UCSD-AML1 (cell line): ENCODE data around the gene TEDC1.
A peak's percentile ranks its signal among the peaks of the same experiment; 100 is the strongest.

ENCODE experiments used
- DNase-seq: peaks from one replicate; lab custom pipeline; 2025; ENCODE audit not compliant: unreplicated experiment; lab: John Stamatoyannopoulos, UW

Gene TEDC1

DNA sequence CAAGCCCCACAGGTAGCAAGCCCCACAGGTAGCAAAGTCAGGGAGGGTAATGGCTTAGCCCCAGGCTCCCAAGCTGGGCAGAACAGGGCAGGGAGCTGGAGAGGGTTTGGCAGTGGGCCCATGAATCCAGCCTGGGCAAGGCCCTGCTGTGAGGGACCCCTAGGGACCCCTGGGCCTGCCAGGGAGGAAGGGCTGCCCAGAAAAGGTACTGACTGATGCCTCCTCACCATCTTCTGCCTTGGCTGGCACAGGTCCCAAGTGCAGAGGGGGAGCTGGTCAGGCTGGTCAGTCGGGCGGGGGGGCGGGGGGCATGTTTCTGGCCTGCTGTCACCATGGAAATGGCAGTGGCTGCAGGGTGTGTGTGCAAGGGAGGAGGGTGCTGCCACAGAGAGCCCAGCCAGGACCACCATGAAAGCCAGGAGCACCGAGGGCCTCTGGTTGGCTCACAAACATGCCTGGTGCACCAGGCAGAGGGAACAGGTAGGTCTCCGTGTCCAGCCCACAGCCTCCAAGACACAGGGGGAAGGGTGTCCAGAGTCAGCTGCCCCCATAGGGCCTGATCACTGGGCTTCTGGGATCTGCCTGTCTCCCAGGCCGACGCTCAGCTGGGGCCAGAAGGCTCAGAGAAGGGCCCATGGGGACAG, 17.9 kb upstream of the TEDC1 start:
- no peak for DNase-seq

GRCh38 chr14:105473677-105474482, 17.2 kb upstream of the TEDC1 start:
- DNase-seq: peak; percentile 63

DNA sequence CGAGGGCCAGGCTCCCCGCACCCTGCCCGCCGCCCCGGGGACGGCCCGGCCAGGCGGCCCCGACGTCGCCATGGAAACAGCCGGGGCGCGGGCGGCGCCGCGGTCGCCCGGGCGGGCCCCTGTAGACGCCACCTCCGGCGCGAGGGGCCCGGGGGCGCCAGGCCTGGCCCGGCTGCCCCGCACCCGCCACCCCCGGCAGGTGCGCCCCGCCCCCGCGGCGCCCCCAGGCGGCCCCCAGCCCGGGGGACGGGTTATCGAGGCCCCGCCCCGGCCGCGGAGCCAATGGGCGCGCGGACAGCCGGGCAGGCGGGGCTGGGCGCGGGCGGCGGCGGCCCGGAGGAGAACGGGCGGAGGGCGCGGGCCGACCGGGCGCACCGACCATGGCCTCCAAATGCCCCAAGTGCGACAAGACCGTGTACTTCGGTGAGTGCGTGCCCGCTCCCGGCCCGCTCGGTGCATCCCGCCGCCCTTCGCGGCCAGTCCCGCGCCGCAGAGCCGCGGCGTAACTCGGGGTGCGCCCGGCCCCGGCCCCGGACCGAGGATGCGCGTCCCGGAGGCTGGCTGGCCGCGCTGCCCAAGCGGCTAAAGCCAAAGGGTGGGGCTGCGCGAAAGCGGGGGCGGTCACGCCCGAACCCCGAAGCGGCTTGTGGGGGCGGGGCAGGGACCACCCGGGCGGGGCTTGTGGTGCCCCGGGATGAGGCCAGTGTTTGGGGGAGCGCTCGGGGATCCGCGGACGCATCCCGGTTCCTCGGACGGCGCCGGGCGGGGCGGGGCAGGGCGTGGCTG, 16.4 kb upstream of the TEDC1 start, which contains the start of gene CRIP2:
TSS of gene CRIP2 (plus strand) at position 339 of the 786 bp plus-strand sequence. CDS start at position 381, 42 bp downstream.
- peak; percentile 23 for DNase-seq

GRCh38 chr14:105475269-105476096, 15.6 kb upstream of the TEDC1 start:
- no peak for DNase-seq

DNA sequence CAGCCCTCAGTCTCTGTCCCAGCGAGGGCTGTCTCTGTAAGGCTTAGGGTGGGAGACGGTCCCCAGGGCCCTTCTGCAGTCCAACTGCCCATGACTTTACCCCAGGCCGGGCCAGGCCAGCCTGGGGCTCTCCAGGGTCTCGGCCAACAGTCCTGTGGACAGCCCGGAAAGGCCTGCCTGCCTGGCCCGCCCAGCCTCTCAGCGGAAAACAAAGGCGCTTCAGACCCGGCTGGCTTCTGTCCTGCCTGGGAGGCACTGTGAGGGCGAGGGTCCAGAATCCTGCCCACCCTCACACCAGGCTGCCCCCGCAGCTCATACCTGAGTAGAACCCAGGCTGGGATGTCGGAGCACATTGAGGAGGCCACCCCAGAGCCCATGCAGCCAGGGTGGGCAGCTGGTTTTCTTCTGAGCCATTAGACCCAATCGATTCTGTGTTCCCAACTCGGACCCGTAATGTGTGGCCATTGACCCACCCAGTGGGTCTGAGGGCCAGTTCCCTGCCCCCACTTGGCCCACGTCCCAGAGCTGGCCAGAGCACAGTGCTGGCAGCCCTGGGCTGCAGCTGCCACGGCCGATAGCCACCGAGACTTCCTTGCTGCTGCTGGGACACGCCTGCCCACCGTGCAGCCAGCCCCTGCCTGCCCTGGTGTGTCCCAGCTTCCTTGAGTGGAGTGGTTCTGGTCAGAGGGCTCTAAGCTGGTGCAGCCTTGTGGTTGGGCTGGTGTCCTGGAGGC, 14.8 kb upstream of the TEDC1 start:
- no peak for DNase-seq

DNA sequence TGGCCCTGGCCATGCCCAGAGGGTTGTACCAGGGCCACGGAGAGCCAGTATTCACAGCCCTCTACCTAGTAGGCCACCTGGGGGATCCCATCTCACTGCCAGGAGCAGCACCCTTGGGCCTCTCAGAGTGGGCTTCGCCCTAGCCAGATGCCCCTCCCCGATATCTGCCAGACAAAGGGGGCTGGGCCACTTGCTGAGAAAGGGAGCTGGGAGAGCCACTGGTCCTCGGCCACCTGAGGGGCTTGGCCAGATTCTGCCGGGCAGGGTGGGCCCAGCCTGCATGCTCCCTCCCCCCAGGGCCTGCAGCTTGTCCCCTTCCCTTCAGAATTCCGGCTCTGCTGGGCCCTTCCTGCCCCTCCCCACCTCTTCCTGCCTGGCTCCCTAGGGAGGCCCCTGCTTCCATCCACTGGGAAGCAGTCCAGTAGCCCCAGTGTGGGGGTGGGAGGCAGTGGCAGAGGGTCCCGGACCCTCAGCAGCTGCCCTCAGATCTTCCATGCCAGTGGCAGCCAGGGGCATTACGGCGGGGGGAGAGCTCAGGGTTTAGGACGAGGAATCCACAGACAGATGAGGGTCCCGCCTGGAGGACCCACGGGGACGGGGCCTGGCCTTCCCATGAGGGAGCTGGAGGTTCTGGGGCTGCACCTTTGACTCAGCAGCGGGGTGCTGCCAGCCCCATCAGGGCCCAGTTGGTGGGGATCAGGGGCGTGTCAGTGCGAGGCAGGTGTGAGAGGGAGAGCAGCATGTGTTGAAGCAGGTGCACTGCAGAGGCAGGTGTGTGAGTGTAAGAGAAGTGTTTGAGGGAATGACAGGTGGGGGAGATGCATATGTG, 14.0 kb upstream of the TEDC1 start:
- no peak for DNase-seq

- peak; percentile 18 for DNase-seq
Measured at GRCh38 chr14:105477660-105478397, 13.2 kb upstream of the TEDC1 start.

GRCh38 chr14:105478398-105479251, 12.4 kb upstream of the TEDC1 start:
- DNase-seq: no peak

GRCh38 chr14:105479431-105480158, 11.5 kb upstream of the TEDC1 start:
- no peak for DNase-seq

DNA sequence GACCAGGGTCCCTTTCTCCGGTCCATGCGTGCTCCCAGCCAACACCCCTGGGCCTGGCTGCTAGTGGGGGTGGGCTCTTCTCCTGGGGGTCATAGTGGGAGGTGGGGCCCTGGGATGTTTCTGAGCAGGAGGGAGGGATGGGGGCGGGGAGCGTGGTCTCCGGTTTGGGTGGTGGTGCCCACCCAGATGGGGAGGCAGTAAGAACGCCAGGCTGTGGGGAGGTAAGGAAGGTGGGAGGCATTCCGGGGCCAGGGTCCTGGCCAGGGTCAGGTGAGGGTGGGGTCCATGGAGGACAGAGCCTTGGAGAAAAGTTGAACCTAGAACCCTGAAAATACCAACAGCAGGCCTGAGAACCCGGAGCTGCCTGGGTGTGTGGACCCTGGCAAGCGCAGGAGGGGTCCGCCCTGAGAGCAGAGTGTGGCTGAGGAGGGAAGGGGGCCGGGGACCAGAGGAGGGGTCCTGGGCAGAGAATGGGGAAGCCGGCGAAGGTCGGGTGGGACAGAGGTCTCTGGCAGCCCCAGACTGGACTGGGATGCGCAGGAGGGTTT, 10.8 kb upstream of the TEDC1 start:
- DNase-seq: no peak

DNA sequence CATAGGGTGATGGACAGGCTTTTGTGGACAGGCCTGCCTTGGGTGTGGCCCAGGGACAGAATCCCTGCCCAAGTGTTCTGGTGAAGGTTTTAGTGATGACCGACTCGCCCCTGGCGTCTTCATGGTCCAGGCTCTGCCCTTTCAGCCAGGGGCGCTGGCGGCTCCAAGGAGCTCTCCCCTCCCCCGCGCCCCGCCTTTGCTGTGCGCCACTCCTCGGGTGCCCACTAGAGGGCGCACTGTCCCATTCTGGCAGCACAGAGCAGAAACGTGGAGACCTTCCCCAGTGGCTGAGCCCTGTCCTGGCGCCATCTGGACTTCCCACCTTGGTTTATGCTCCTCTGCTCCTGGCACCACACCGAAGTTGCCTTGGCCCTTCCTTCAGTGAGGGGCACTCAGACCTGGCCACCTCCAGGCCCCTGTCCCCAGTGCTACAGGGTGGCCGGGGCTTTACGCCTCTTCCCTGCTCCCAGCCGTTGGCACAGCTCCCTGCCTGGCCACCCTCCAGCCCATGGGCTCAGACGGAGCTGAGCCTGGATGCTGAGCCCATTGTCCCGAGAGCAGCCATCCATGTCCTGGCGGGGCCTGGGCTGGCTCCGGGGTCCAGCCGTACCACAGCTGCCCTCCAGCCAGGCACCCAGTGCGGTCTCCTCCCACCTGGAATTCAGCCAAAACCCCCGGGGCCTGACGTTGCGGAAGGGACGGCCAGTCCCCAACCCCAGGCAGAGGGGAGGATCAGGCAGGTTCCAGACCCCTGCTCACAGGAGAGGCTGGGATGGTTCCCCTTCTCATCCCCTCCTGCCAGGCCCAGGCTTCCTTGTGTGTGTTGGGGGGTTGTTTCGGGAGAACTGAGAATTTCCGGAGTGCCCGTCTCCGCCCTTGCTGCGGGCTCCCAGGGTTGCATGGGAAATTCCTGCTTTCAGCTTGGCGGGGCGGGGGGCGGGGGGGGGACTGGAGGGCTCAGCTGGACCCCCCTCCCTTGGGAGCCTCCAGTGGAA, 9.9 kb upstream of the TEDC1 start:
- peak; percentile 86 for DNase-seq

DNA sequence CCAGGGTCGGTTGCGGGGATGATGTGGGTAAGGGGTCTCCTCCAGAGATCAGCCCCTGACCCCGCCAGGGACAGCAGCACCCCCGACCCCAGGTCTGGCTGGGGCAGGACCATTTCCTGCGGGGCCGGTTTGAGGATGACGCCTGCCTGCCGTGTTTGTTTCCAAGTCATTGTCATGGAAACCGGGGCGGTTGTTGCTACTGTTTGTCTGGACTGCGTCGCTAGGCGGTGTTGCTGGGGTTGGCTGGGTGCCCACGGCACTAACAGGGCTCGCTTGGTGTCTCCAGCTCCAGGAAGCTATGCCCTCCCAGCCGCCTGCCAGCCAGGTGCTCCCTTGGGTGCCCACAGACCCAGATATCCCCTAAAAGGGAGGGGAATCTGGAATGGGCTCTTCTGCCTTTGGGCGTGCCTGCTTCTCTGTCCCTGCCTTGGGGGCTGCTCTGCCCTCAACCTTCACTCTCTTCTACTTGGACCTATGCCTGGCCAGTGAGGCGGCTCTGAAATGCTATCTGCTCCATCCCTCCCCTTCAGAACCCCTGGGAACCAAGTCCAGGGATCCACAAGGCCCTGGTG, 9.1 kb upstream of the TEDC1 start:
- peak; percentile 80 for DNase-seq

GRCh38 chr14:105482486-105483110, 8.4 kb upstream of the TEDC1 start:
- DNase-seq: no peak

GRCh38 chr14:105483300-105484068, 7.6 kb upstream of the TEDC1 start:
- DNase-seq: no peak
